Measurements from ENCODE around the gene DLG5.
A peak's percentile ranks its signal among the peaks of the same experiment; 100 is the strongest.

The DLG5 gene

DNA sequence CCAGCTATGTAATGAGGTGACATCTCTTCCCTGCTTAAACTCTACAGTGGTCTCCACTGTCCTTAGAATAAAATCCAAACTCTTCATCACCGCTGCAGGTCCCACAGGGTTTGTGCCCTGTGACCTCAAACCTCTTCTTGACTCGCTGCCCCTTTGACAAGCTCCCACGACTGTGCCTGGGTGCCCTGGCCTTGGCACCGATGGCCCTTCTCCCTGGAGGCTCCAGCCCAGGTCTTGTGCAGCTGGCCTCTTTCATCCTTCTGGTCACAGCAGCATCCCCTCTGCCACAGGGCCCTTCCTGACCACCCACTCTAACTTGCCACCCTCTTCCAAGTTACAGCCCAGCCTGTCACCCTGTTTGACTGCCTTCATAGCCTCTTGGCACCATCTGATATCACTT is 108.2 kb downstream of the DLG5 start:
- no peak for DNase-seq (ENCODE audit: low read depth)

DNA sequence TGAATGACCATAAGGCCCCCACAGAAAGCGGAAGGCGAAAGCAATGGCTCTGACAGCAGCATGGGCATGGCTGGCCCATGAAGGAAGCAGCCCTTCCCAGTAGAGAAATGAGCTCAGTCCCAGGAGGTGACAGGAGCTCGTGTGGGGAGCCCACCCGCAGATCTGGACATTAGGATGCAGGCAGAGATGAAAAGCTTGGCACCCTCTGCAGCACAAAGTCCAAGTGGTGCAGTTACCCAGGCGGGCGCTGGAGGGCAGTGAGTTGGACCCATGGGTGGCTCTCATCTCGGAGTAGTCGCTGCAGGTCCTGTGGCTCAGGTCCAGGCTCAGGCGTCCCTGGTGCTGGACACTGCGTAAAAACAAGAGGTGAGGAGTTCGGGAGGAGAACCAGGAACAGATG is 109.0 kb downstream of the DLG5 start:
- no peak for DNase-seq (ENCODE audit: low read depth)

DNA sequence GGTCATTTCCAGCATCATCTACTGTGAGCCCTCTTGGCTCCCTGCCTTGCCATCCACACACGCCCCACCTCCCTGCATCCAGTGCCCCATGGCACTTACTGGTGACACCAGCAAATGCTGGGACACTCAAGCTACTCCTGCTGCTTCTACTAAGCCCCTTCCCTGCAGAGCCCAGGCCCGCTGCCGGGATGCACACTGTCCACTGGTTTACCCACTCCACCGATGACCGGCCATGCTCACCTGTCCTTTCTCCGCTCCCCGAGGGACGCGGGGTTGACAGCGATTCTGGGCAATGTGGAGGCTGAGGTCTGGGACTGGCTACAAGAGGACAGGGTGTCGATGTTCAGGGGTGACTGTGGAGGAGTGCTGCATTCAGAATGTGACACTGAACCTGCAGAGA is 110.2 kb downstream of the DLG5 start:
- DNase-seq (ENCODE audit: low read depth) = no peak

DNA sequence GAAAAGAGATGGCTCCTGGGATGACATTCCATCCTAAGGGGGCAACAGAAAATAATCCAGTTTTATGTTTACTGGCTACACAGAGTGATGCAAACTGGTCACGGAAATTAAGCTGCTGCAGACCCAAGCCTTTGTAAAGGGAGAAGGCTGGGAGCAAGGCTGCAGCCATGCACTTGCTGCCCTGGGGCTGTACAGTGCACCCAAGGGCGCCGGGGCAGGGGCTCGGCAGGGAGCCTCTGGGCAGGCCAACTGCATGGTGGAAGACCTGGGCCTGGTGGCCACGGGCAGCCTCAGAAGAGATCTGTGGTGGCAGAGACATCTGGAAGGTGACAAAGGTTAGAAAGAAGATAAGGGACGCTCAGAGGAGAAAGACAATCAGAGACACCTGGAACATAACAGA is 113.8 kb downstream of the DLG5 start:
- no peak for DNase-seq (ENCODE audit: low read depth)

DNA sequence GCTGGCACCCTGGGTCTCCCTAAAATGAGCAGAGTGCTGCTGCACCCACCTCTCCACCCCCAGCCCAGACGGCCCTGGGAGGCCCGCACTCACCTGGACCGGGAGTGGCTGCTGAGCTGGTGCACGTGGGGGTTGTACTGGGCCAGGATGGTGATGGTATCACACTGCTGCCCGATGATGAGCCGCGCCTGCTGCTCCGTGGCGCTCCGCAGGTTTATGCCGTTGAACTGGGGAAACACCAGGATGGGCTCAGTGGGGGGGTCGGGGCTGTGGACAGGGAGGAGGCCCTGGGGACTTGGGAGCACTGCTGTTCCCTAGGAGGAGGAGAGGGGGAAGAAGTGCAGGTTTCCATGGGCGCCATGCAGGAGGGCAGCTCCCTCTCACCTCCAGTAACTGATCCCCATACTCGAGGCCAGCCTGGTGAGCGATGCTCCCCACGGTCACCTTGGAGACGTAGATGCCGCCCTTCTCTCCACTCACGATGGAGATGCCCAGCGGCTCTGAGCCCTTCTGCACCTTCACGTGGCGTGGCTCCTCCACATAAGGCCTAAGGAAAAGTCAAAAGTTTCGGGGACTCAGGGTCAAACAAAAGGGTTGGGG is 114.6 kb downstream of the DLG5 start:
- DNase-seq (ENCODE audit: low read depth) = no peak

DNA sequence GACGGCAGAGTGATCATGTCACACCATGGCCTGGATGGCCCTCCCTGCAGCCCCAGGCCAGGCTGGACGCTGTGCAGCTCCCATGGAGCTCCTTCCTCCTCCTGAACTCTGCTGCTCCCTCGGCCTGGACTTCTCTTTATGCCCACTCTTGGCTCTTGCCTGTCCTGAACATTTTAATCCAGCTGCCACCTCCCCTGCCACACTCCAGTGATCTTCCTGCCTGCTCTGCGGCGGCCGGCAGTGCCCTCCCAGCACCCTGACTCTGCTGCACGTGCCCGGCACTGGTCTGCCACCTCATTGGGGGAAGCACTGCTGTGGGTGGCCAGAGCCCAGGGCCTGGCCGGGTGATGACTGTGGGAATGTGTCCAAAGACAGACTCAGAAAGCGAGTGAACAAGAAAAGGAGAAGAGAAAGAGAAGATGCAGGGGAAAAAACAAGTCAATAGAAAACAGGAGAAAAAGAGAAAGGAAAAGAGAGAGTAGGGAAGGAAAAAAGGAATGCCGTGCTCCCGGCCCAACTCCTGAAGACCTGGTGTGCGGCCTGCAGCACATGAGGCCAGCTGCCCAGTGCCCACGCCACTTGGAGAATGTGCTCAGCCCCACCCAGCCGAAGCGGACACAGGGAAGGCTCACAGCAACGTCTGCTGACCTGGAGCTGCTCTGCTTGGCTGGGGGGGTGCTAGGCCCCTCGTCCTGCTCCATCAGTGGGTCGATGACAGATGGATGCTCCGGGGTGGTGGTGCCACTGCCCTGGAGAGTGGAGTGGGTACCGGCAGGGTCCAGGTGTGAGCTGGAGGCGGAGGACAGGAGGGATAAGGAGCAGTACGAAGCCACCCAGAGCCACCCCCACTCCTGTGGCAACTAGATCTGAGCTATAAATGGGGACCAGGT is 115.9 kb downstream of the DLG5 start:
- DNase-seq (ENCODE audit: low read depth) = no peak

DNA sequence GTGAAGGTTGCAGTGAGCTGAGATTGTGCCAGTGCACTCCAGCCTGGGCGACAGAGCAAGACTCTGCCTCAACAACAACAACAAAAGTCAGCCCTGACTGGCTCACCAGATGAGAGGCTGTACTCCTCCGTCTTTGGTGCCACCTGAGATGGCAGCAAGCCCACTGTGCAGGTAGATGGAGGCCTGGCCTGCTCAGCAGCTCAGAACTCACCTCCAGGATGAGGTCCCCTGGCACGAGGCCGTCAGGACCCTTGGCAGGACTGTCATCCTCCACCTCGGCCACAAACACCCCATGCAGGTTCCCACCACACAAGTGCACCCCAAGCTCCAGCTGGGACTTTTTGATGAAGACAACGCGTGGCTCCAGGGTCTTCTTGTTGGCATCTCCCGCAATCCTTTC is 117.2 kb downstream of the DLG5 start:
- no peak for DNase-seq (ENCODE audit: low read depth)

DNA sequence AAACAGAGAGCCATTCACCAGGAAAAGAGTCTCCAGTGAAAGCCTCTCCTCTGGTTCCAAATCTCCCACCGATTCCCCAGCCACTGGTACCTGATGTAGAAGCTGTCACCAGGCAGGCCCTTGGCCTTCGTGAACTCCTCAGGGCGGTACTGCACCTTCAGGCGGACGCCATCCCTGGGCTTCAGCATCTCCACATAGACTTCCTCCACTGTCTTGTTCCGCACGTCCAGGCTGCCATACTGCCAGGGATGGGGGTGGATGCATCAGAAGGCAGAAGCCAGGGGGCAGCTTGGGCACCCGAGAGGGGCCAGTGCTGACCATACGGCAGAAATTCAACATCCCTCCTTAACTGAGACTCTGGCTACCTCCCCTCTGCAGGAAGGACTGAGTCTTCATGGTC is 118.8 kb downstream of the DLG5 start:
- DNase-seq (ENCODE audit: low read depth) = no peak

DNA sequence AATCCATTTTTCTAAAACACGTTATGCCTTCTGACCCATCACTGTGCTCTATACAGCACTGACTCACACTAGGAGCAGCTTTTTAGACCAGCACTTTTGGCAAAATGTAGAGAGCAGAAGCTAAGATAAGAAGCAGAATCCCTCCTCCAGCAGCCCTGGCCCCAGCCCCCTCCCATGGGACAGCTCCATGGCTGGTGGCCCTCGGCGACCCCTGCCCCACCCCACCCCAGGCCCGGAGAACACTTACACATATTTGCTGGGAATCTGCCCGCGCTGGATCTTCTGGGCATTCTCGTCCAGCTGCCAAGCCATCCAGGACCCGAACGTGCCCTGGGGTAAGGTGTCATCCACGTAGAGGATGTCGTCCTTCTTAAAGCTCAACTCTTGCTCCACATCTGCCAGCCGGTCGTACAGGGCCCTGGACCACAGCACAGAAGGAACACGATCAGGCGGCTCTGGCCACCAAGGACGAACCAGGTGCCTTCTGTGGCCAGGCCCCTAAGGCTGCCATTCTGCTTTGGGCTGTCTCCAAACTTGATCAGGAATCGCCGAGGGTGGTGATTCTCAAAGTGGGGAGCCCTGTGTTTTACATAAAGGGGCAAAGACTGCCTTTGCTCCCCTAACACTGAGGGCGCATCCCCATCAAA is 119.9 kb downstream of the DLG5 start:
- DNase-seq (ENCODE audit: low read depth) = no peak

DNA sequence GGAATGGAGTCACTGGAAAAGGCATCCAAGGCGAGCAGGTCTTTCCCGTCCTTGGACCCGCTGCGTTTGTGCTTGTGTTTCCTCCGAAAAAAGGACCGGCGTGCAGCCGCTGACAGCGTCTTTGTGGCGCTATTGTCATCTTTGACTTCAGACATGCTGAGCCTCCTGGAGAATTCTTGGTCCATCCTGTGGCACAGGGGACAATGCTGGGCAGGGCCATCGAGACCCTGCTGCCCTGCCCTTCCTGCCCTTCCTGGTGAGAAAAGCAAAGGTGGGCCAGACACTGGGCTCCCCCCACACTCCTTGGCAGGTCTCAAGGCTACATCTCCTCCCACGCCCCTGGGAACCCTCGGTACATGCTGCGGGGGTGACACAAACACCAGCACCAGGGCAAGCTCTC is 120.9 kb downstream of the DLG5 start:
- no peak for DNase-seq (ENCODE audit: low read depth)

DNA sequence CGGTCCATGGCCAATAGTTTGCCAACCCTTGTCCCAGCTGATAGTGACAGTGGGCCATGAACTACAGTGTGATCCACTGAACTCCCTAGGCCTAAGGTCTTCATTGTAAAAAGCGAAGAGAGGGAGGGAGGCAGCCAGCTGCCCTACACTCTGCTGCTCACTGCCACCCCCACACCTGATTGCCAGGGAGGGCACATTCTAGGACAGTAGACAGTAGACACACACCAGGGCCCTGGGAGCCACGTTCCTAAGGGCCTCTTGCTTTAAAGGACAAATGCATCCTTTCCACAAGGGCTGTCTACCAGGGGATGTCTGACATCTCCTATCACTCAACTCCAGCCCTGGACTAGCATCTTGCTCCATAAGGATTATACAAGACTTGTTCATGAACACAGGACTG is 122.2 kb downstream of the DLG5 start:
- no peak for DNase-seq (ENCODE audit: low read depth)

DNA sequence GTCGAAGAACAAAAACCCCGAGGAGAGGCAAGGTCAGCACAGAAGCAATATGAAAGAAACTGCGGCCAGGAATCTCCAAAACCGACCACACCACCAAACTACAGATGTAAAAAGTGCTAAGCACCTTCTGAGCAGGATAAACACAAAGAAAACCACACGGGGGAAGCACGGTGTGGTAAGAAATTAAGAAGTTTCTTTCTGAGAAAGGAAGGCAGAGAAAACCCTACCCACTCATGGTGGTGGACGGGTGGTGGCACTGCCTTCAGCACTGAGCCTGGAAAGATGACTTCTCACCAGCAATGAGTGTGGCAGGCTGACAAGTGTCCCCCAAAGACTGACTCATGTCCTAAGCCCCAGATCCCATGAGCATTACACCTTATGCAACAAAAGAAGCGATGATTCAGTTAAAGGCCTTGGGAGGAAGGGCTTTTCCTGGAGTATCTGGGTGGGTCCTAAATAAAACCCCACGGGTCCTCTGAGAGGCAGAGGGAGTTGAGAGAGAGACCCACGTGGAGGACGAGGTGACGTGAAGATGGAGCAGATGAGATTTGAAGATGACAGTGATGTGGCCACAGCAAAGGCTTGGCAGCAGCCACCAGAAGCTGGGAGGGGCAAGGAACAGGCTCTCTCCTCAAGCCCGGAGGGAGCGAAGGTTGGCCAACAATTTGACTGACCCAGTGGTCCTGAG is 124.9 kb downstream of the DLG5 start:
- peak; percentile 17 for DNase-seq (ENCODE audit: low read depth)

DNA sequence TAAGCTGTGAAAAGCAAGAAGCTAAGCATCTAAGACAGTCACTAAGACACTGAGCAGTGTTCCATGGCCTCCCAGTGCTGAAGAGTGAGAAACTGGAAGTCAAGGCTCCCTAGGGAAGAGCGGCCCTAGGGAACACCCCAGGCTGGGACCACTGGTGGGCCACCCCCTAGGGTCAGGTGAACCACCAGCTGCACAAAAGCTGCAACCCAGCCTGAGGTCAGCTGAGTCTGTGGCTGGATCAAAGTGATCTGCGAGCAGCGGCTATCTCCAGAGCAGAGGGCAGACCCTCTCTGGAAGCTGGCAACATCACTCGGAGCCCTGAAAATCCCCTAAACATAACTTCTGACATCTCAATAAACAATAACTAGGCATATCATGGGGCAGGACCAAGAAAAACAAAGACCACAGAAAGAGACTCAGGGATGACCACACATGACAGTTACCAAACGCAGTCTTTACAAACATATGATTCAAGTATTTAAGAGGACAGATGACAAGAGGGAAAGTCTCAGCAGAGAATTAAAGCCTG is 125.8 kb downstream of the DLG5 start:
- DNase-seq (ENCODE audit: low read depth) = no peak

DNA sequence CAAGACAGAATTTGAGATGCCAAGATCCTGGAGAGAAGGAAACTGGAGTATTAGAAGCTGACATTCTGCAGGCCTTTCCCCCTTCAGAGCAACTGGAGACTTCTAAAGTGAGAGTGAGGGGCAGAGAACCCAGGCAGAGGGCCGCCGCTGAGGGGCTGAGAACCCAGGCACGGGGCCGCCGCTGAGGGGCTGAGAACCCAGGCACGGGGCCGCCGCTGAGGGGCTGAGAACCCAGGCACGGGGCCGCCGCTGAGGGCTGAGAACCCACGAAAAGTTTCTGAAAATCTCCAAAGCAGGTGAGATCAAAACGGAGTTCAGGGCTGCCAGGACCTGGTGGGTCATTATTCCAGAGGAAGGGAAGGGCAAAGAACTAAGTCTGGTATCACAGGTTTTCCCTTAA is 126.2 kb downstream of the DLG5 start:
- no peak for DNase-seq (ENCODE audit: low read depth)

DNA sequence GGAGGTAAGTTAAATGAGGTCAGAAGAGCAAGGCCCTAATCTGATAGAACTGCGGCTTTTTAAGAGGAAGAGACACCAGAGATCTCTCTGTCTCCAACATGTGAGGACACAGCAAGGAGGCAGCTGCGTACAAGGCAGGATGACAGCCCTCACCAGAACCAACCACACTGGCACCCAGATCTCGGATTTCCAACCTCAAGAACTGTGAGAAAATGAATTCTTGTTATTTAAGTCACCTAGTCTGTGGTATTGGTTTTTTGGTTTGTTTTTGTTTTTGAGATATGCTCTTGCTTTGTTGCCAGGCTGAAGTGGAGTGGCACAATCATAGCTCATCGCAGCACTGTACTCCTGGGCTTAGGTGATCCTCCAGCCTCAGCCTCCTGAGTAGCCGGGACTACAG is 127.2 kb downstream of the DLG5 start:
- DNase-seq (ENCODE audit: low read depth) = no peak

DNA sequence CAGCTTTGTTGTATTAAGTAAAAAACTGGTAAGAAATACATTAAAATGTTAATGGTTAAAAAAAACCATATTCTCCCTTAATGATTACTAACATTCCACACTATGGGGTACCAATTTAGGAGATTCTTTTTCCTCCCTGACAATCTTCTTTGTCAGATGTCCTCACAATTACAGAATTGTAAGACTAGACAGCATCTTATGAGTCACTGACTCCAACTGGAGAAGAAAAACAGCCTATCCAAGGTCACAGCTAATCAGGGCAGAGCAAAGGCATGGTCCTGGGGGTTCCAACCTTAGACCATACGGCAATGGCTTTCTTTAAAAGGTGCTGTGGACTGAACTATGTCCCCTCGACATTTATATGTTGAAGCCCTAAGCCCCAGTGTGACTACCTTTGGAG is 127.6 kb downstream of the DLG5 start:
- no peak for DNase-seq (ENCODE audit: low read depth)

DNA sequence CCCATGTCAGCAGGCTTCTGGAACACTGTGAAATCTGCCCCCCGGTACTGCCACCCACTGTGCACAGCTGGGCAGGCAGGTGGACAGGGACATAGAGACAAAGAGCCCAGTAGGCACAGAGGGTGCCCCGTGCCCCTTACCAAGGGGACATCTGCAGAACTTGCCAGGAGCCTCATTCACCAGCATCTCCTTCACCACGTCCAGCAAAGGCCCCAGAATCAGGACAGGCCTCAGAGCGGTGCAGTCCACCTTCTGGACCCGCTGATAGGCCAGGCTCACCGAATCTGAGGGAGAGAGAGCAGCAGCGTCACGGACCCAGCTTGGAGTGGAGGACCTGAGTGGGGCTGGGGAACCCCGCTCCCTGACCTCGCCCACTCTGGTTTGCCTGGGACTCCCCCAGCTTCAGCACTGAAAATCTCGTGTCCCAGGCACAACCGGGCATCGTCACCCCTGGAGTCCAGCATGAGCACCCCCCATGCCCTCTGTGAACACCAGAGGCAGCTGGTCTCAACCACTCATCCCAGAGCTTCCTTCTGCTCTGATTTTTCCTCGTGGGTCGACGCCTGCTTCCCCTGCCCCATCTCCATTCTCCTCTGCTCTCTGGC is 130.1 kb downstream of the DLG5 start:
- DNase-seq (ENCODE audit: low read depth) = no peak

DNA sequence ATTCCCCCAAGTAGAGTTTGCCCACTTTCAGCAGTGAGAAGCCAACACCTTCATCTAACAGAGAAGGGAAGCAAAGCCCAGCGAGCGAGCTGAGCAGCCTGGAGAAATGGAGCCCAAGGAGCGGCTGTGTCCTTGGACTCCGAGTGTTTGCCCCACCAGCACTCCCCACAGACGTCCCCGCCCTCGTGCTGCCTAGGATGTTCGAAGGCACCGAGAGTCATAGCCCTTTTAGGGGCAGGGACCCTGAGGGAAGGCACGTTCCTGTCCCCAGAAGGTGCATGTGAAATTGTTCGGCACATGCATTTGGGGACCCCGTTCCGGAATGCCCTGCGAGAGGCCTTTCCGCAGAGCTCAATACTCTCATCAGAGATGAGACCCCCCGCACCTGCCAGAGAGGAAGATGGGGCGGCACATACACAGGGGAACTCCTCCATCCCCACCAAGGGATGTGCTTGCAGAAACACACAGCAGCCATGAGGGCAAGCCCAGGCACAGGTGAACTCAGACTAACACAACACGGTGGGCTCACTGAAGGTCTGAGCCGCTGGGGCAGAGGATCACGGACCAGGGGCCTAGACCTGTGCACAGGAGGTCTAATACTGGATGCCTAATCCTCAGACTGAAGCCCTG is 131.0 kb downstream of the DLG5 start:
- no peak for DNase-seq (ENCODE audit: low read depth)

DNA sequence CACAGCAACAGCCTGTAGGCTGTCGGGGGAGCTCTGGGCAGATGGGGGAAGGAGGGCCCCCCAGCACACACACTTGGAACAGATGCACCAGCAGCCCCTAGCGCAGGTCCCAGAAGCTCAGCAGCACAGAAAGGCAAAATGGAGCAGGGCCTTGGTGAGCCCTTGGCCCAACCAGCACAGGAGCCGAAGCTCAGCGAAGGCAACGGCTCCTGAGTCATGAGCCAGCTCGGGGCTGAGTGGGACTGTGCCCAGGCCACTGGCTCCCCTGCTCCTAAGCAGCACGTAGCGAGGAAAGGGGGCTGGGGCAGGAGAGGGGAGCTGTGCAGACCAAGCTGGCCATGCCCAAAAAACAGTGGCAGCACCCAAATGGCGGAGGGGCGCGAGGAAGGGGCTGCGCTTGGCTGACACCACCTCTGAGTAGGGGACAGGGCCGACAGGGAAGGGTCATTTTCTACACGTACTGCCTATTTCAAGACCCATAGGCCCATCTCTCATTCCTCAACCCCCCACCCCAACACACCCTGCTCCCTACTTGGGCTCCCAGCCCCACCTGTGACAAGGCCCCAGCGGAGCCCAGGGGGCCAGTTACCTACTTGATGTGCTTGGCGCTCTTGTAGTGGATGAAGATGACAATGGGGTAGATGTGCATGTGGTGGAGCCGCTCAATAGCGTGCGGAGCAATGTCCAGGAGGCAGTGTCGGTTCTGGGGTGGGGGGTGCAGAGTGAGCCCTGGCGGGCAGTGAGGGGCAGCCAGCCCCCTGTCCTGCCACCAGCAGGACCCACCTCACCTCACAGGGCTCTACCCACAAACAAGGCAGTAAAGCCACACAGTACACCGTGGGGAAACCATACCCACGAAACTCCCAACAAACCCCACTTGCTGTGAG is 132.1 kb downstream of the DLG5 start:
- no peak for DNase-seq (ENCODE audit: low read depth)

DNA sequence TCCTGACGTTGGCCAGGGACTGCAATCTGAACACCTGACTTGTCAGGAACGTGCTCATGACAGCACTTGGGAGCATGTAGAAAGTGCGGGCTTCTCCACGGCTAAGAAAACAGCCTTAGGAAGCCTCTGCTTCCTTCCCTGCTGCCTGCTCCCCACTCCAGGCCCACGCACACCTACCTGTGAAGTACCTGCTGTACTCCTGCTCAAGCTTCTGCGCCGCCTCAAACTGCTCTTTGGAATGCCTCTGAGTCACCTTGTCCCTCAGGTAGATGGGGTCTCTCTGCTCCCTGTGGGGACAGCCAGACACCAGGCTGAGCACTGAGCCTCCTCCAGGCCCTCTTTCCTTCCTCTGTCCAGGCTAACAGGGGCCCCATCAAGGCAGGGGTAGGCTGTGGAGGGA is 132.7 kb downstream of the DLG5 start:
- no peak for DNase-seq (ENCODE audit: low read depth)

DNA sequence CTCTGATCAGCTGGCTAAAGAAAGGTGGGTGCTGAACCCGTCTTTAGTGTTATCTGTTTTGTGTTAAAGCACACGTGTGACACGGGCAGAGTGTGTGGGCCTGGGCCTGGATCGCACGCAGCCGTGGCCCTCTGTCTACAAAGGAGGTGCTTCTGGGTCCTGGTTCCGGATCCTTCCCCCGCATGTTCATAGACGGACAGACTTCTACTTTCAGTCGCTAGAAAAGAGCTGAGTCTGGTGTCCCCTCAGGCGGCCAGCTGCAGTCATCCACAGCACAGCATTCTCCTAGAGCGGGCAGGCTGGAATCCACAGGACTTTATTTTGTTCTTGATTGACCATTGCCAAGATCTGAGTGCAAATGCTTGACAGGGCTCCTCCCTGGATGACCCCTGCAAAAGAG is 134.4 kb downstream of the DLG5 start:
- DNase-seq (ENCODE audit: low read depth) = no peak

Data from stimulated activated CD8-positive, alpha-beta memory T cell treated with anti-CD3 and anti-CD28 coated beads, Interleukin-12 subunit alpha, Interleukin-12 subunit beta, amount 100 ng/mL, for 4 hours (primary cell).